SU-DHL-6 (cell line): Measurements from ENCODE around the gene REPS2.

Experiments
- H2AFZ ChIP-seq: fragments of 200-600 bp; sonication (generic); 2 replicates; pipeline ENCODE4 v1.6.1; 2014; ENCODE audit warnings: low read depth, mild to moderate bottlenecking, moderate library complexity, mixed read lengths, antibody characterized with exemption, low read length; ENCODE audit not compliant: severe bottlenecking
- H3F3A ChIP-seq: fragments of 200-600 bp; shearing (Covaris generic); 2 replicates; pipeline ENCODE4 v1.6.0; 2016; ENCODE audit warnings: antibody characterized with exemption, mild to moderate bottlenecking; ENCODE audit not compliant: insufficient read depth
- H3K27ac ChIP-seq: fragments of 200-600 bp; sonication (generic); 2 replicates; pipeline ENCODE4 v1.5.1; 2016; ENCODE audit warnings: low read depth, mild to moderate bottlenecking, low read length, moderate library complexity, mixed read lengths
- H3K27me3 ChIP-seq: fragments of 200-600 bp; sonication (generic), shearing (Covaris generic); 2 replicates; pipeline ENCODE4 v1.6.0; 2014; ENCODE audit warnings: mild to moderate bottlenecking, low read length
- H3K36me3 ChIP-seq: fragments of 200-600 bp; sonication (generic); 2 replicates; pipeline ENCODE4 v1.6.1; 2014; ENCODE audit warnings: mild to moderate bottlenecking, low read length, mixed read lengths
- H3K4me2 ChIP-seq: fragments of 300-600, 200-600 bp; shearing (Covaris generic), sonication (generic); 2 replicates; pipeline ENCODE4 v1.6.0; 2014; ENCODE audit warnings: low read length, low read depth, mild to moderate bottlenecking; ENCODE audit not compliant: poor library complexity, severe bottlenecking
- H3K4me3 ChIP-seq: fragments of 200-600 bp; sonication (generic); 2 replicates; pipeline ENCODE4 v1.5.1; 2014; ENCODE audit warnings: antibody characterized with exemption, low read length, mild to moderate bottlenecking, mixed read lengths; ENCODE audit not compliant: insufficient read depth, poor library complexity, severe bottlenecking
- H3K79me2 ChIP-seq: fragments of 200-600 bp; sonication (generic); 2 replicates; pipeline ENCODE4 v1.6.1; 2014; ENCODE audit warnings: mild to moderate bottlenecking, low read length, moderate library complexity; ENCODE audit not compliant: insufficient read depth
- H3K9ac ChIP-seq: fragments of 200-600 bp; sonication (generic); 2 replicates; pipeline ENCODE4 v1.7.0; 2014; ENCODE audit warnings: mild to moderate bottlenecking, low read length
- H3K9me2 ChIP-seq: fragments of 200-600 bp; sonication (generic); replicated peaks from 2 replicates; pipeline ENCODE4 v1.6.1; 2014; ENCODE audit warnings: low read length; ENCODE audit not compliant: insufficient read depth
- H3K9me3 ChIP-seq: fragments of 200-600 bp; sonication (generic); 2 replicates; pipeline ENCODE4 v1.6.1; 2014; ENCODE audit warnings: low read length, mixed read lengths; ENCODE audit not compliant: insufficient read depth
- H4K20me1 ChIP-seq: fragments of 200-600 bp; sonication (generic); 2 replicates; pipeline ENCODE4 v1.6.1; 2014; ENCODE audit warnings: low read depth, mild to moderate bottlenecking, antibody characterized with exemption, low read length, moderate library complexity, mixed read lengths
- EZH2phosphoT487 ChIP-seq: fragments of 200-600 bp; sonication (generic), shearing (Covaris generic); conservative IDR thresholded peaks from 2 replicates; pipeline ENCODE4 v1.6.1; 2018; ENCODE audit warnings: mild to moderate bottlenecking, antibody characterized with exemption, low read length, moderate library complexity, mixed read lengths
- TF ChIP-seq, protein P1 (sequence below): fragments of 200-600 bp; sonication (generic); IDR thresholded peaks from one replicate; pipeline ENCODE4 v1.5.1; 2017; ENCODE audit warnings: antibody characterized with exemption, mild to moderate bottlenecking, low read length, moderate library complexity; ENCODE audit not compliant: insufficient read depth, poor library complexity, severe bottlenecking

The REPS2 gene

GRCh38 chrX:17020356-17020755 is 73.9 kb downstream of the REPS2 start:
- Histone ChIP-seq H3K27me3 (no peaks in the 10 kb centered on the region), H3K27ac (no peak overlapping the region), H3K4me3 (no peak overlapping the region), H3K36me3 (no peaks in the 10 kb centered on the region), H3K9ac (no peak overlapping the region), H3K4me2 (no peak overlapping the region), H2AFZ (no peak overlapping the region), H3F3A (no peaks in the 10 kb centered on the region), H3K79me2 (no peaks in the 10 kb centered on the region), H3K9me2 (no peaks in the 10 kb centered on the region), H4K20me1 (no peaks in the 10 kb centered on the region), H3K9me3 (no peaks in the 10 kb centered on the region)
- no peak for TF ChIP-seq EZH2phosphoT487

- Histone ChIP-seq H4K20me1 (no peaks in the 10 kb centered on the region), H2AFZ (no peak overlapping the region), H3F3A (no peaks in the 10 kb centered on the region), H3K4me2 (no peak overlapping the region), H3K9me3 (no peaks in the 10 kb centered on the region), H3K9me2 (no peaks in the 10 kb centered on the region), H3K27me3 (no peaks in the 10 kb centered on the region), H3K4me3 (no peak overlapping the region), H3K27ac (no peak overlapping the region), H3K9ac (no peak overlapping the region), H3K36me3 (no peaks in the 10 kb centered on the region), H3K79me2 (no peaks in the 10 kb centered on the region)
- TF ChIP-seq, protein P1, sequence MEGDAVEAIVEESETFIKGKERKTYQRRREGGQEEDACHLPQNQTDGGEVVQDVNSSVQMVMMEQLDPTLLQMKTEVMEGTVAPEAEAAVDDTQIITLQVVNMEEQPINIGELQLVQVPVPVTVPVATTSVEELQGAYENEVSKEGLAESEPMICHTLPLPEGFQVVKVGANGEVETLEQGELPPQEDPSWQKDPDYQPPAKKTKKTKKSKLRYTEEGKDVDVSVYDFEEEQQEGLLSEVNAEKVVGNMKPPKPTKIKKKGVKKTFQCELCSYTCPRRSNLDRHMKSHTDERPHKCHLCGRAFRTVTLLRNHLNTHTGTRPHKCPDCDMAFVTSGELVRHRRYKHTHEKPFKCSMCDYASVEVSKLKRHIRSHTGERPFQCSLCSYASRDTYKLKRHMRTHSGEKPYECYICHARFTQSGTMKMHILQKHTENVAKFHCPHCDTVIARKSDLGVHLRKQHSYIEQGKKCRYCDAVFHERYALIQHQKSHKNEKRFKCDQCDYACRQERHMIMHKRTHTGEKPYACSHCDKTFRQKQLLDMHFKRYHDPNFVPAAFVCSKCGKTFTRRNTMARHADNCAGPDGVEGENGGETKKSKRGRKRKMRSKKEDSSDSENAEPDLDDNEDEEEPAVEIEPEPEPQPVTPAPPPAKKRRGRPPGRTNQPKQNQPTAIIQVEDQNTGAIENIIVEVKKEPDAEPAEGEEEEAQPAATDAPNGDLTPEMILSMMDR = no peak
- TF ChIP-seq EZH2phosphoT487 = no peak
Observed at GRCh38 chrX:17020851-17021821, 74.7 kb downstream of the REPS2 start.

DNA sequence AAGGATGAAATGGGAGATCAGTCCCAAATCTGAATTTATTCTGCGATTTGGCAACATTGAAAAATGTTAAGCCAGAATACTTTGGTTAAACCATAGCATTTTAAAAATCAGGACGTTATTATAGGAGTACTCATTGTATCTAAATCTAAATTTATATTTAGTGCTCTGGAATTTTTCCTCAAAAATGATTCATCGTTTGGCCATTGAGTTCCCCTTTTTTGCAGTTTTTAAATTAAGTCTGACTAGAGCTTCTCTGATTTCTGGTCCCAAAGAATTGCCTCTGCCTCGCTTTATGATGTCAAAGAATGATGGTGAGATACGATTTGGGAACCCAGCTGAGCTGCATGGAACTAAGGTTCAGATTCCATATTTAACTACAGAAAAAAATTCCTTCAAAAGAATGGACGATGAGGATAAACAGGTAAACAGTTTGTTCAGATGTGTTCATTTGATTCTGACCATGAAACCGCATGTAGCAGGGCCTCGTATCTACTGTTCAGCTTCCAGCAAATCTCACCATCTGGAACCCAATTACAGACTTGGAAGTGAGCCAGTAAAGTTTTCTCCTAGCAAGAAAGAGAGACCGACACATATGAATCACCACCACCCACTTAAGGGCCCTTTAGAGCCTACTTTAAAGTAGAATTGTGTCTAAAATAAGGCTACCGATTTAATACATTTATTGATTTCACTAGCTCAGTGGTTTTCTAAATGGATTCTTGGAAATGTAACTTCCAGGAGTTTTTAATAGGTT is 75.6 kb downstream of the REPS2 start:
- no peak overlapping the region for H2AFZ ChIP-seq
- no peak overlapping the region for H3K4me2 ChIP-seq

More for the DNA sequence above, 75.6 kb downstream of the REPS2 start:
- Histone ChIP-seq H3F3A (no peaks in the 10 kb centered on the region), H3K27ac (no peak overlapping the region), H3K27me3 (no peaks in the 10 kb centered on the region), H4K20me1 (no peaks in the 10 kb centered on the region), H3K4me3 (no peak overlapping the region), H3K79me2 (no peaks in the 10 kb centered on the region), H3K9me2 (no peaks in the 10 kb centered on the region), H3K9me3 (no peaks in the 10 kb centered on the region), H3K9ac (no peak overlapping the region), H3K36me3 (no peaks in the 10 kb centered on the region)
- TF ChIP-seq EZH2phosphoT487 = no peak
- TF ChIP-seq, protein P1 = no peak
